HG02870 (cell line): ENCODE data around the gene USP48.

Experiments used
- ATAC-seq: cut with Tn5 transposase; IDR thresholded peaks from one replicate; pipeline ENCODE4 v1.9.1; 2021; ENCODE audit warnings: mild to moderate bottlenecking, moderate library complexity; ENCODE audit not compliant: unreplicated experiment

USP48 gene

GRCh38 chr1:21659099-21659923 is 123.6 kb downstream of the USP48 start:
- no peak for ATAC-seq

GRCh38 chr1:21657456-21658190 is 125.3 kb downstream of the USP48 start:
- no peak for ATAC-seq

GRCh38 chr1:21655748-21656147 is 127.2 kb downstream of the USP48 start:
- no peak for ATAC-seq

GRCh38 chr1:21655259-21655658 is 127.7 kb downstream of the USP48 start:
- no peak for ATAC-seq

- no peak for ATAC-seq
These were observed 128.7 kb downstream of the USP48 start for GRCh38 chr1:21654209-21654608.

- ATAC-seq, result no peak
These were observed 129.2 kb downstream of the USP48 start for GRCh38 chr1:21653744-21654100.

- no peak for ATAC-seq
These were observed 129.8 kb downstream of the USP48 start for GRCh38 chr1:21652937-21653743.

GRCh38 chr1:21652101-21652936 is 130.6 kb downstream of the USP48 start:
- ATAC-seq, result no peak

GRCh38 chr1:21651214-21652042 is 131.5 kb downstream of the USP48 start:
- ATAC-seq, result no peak

- no peak for ATAC-seq
These were observed 132.5 kb downstream of the USP48 start for GRCh38 chr1:21650400-21650799.

- ATAC-seq, result no peak
These were observed 133.6 kb downstream of the USP48 start for GRCh38 chr1:21649315-21649714.

- no peak for ATAC-seq
These were observed 134.2 kb downstream of the USP48 start for GRCh38 chr1:21648791-21649190.

GRCh38 chr1:21648352-21648730 is 134.6 kb downstream of the USP48 start:
- ATAC-seq, result no peak

GRCh38 chr1:21647431-21648351 is 135.3 kb downstream of the USP48 start:
- no peak for ATAC-seq

GRCh38 chr1:21645550-21645949 is 137.4 kb downstream of the USP48 start:
- ATAC-seq, result no peak

- ATAC-seq, result no peak
These were observed 138.0 kb downstream of the USP48 start for GRCh38 chr1:21644906-21645305.

- ATAC-seq, result no peak
These were observed 138.6 kb downstream of the USP48 start for GRCh38 chr1:21644348-21644747.

- ATAC-seq, result no peak
These were observed 139.3 kb downstream of the USP48 start for GRCh38 chr1:21643624-21644023.
